ENCODE measurements around the gene FAM118B. TPM values are rescaled to one million over a fixed set of nuclear protein-coding genes. Genes with fewer than 3 reads are reported as not detected.

Gene FAM118B
- total RNA-seq, 1 experiment from 2014 or later, result 41.6 TPM

DNA sequence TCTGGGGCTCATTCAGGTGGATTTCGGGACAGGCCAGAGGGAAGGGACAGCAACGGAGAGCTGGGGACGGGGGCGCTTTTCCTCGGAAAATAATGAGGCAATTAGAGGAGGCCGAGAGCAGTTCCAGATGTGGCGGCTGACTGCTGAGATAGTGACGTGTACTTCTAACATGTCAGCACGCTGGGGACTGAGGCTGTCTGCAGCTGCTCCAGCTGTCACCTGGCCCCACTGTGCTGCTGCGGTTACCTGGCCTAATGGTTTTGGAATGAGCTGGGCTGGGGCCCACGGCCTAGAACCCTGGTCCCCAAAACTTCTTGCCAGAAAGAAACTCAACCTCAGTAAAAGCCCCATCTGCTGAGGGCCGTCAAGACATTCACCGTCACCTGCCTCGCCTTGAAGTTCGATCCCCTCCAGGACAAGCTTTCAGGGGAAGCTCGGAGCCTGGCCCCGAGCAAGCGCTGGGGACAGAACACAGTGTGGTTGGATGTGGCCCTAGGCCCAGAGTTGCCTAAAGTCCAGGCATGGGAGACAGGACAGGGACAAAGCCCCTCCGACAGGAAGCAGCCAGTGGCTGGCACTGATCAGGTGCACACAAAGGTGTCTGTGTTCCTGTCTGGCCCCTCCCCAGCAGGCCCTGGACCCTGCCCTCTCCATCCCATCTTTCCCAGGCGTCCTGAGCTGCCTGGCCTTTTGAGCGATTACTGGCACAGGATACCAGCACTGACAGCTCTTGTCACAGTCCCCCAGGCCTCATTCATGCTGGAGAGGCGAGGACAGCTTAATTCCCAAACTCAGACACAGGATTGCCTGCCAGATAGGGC is 22.3 kb upstream of the FAM118B start:
- Histone ChIP-seq H3K4me1 (ENCODE audit: control insufficient read depth, insufficient read depth, low read length) (no peaks in the 10 kb centered on the region), H3K4me3 (ENCODE audit: low read depth in 2 of 2, low read length in 2 of 2) (no peak overlapping the region), H3K27me3 (ENCODE audit: control insufficient read depth, insufficient read depth, low read length) (no peaks in the 10 kb centered on the region), H3K9me3 (ENCODE audit: control insufficient read depth, insufficient read depth, low read depth, low read length) (no peaks in the 10 kb centered on the region), H3K27ac (ENCODE audit: low read length) (no peak overlapping the region), H3K36me3 (ENCODE audit: control insufficient read depth, insufficient read depth, low read length) (peaks cover 2% of the 10 kb centered on the region; the same call in 1 of the 2 replicates)
- ATAC-seq (no peak), DNase-seq (ENCODE audit: low read depth, low spot score) (no peak)
- in situ Hi-C loops (cut with HindIII; ENCODE audit: low pct_unique_long_range_greater_than_20kb, low sequenced_read_pairs) (no loop called here), intact Hi-C loops (cut with micrococcal nuclease; ENCODE audit: unreplicated experiment) (no loop called here)
- no peak for TF ChIP-seq TCF7L2 (IDR thresholded peaks at IDR 0.05; ENCODE audit: low read depth, low read length)
- TF ChIP-seq POLR2AphosphoS5 (IDR thresholded peaks at IDR 0.05; ENCODE audit: low read depth, low read length), result no peak
- TF ChIP-seq, protein P1, sequence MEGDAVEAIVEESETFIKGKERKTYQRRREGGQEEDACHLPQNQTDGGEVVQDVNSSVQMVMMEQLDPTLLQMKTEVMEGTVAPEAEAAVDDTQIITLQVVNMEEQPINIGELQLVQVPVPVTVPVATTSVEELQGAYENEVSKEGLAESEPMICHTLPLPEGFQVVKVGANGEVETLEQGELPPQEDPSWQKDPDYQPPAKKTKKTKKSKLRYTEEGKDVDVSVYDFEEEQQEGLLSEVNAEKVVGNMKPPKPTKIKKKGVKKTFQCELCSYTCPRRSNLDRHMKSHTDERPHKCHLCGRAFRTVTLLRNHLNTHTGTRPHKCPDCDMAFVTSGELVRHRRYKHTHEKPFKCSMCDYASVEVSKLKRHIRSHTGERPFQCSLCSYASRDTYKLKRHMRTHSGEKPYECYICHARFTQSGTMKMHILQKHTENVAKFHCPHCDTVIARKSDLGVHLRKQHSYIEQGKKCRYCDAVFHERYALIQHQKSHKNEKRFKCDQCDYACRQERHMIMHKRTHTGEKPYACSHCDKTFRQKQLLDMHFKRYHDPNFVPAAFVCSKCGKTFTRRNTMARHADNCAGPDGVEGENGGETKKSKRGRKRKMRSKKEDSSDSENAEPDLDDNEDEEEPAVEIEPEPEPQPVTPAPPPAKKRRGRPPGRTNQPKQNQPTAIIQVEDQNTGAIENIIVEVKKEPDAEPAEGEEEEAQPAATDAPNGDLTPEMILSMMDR (IDR thresholded peaks at IDR 0.05), result no peak
- TF ChIP-seq REST (IDR thresholded peaks at IDR 0.05; ENCODE audit: insufficient read depth in 1 of 2, low read depth in 2 of 2, low read length in 1 of 2), result no peak
- no peak for TF ChIP-seq SIN3A (IDR thresholded peaks at IDR 0.05; ENCODE audit: borderline replicate concordance, insufficient read depth, low read depth, low read length)
- no TSS peak for BruUV-seq (replicated peaks)
- CTCF ChIA-PET, result no interaction called here
- POLR2A ChIA-PET, result no interaction called here

DNA sequence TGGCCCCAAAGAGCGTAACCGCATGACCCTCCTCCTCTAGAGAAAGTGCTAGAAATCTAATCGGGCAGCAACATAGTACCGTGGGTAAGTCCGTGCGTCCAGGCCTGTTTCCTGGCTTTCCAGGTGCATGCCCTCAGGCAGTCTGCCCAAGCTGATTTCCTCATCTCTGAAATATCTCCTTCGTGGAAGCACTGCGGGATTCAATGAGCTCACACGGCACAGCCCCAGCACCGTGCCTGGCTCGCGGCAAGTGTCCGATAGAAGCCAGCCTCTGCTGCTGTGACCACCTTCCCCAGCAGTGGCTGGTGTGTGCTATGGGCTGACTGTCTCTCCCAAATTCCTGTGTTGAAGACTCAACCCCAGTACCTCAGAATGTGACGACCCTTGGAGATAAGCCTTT is 20.8 kb upstream of the FAM118B start:
- POLR2A ChIA-PET, result no interaction called here
- in situ Hi-C loops (cut with HindIII; ENCODE audit: low pct_unique_long_range_greater_than_20kb, low sequenced_read_pairs) (no loop called here), intact Hi-C loops (cut with micrococcal nuclease; ENCODE audit: unreplicated experiment) (no loop called here)
- Histone ChIP-seq H3K9me3 (ENCODE audit: control insufficient read depth, insufficient read depth, low read depth, low read length) (no peaks in the 10 kb centered on the region), H3K4me1 (ENCODE audit: control insufficient read depth, insufficient read depth, low read length) (no peaks in the 10 kb centered on the region), H3K27ac (ENCODE audit: low read length) (no peak overlapping the region), H3K36me3 (ENCODE audit: control insufficient read depth, insufficient read depth, low read length) (peaks cover 2% of the 10 kb centered on the region; the same call in 1 of the 2 replicates), H3K4me3 (ENCODE audit: low read depth in 2 of 2, low read length in 2 of 2) (no peak overlapping the region), H3K27me3 (ENCODE audit: control insufficient read depth, insufficient read depth, low read length) (no peaks in the 10 kb centered on the region)
- DNase-seq (ENCODE audit: low read depth, low spot score) (no peak), ATAC-seq (no peak)
- TF ChIP-seq POLR2AphosphoS5 (IDR thresholded peaks at IDR 0.05; ENCODE audit: low read depth, low read length), result no peak
- no peak for TF ChIP-seq SIN3A (IDR thresholded peaks at IDR 0.05; ENCODE audit: borderline replicate concordance, insufficient read depth, low read depth, low read length)
- TF ChIP-seq, protein P1 (IDR thresholded peaks at IDR 0.05), result no peak
- TF ChIP-seq REST (IDR thresholded peaks at IDR 0.05; ENCODE audit: insufficient read depth in 1 of 2, low read depth in 2 of 2, low read length in 1 of 2), result no peak
- no peak for TF ChIP-seq TCF7L2 (IDR thresholded peaks at IDR 0.05; ENCODE audit: low read depth, low read length)
- CTCF ChIA-PET, result no interaction called here
- BruUV-seq (replicated peaks), result no TSS peak

Data from Panc1 (cell line).